BJ (cell line): Measurements from ENCODE around the gene CLASRP. TPM values are rescaled to one million over a fixed set of nuclear protein-coding genes. Genes with fewer than 3 reads are reported as not detected.
"Not testable (repeated sequence)": the region's sequence is repeated elsewhere in the genome, so short reads cannot be mapped to it uniquely, and the experiment has no call there.

Source experiments
- CTCF ChIA-PET: fragments of 350-600 bp; formaldehyde crosslinking; extraction: SDS; loops from one replicate; lab custom pipeline; 2021; ENCODE audit warnings: antibody characterized with exemption, inconsistent platforms; lab: Yijun Ruan, JAX
- POLR2A ChIA-PET: fragments of 300-600 bp; sonication (Branson Sonifier 250); formaldehyde crosslinking; extraction: SDS; loops from one replicate; lab custom pipeline; 2021; ENCODE audit warnings: antibody characterized with exemption; lab: Charles Lee
- DNase-seq: peaks from one replicate; pipeline ENCODE4 v3.0.0-alpha.2; 2011; ENCODE audit warnings: low read depth
- H3K27me3 ChIP-seq: 2 replicates; pipeline ENCODE4 v1.6.0; 2011; ENCODE audit warnings: low read length; ENCODE audit not compliant: control insufficient read depth, insufficient read depth
- H3K36me3 ChIP-seq: 2 replicates; pipeline ENCODE4 v1.5.1; 2011; ENCODE audit warnings: low read length; ENCODE audit not compliant: control insufficient read depth, insufficient read depth
- H3K4me3 ChIP-seq: 2 replicates; pipeline ENCODE4 v1.5.1; 2011; ENCODE audit warnings: low read depth, mild to moderate bottlenecking, control low read depth, low read length
- polyA plus RNA-seq: library from polyadenylated mRNA; depleted of rRNA; stranded (reverse); fragments of >200 nt; gene quantifications from 2 replicates; pipeline ENCODE4 v1.2.3, GENCODE V29; 2011
- TF ChIP-seq, protein P1 (sequence below): IDR thresholded peaks from 2 replicates; pipeline ENCODE4 v1.5.1; 2011; ENCODE audit warnings: low read depth, mild to moderate bottlenecking, control low read depth, inconsistent platforms, low read length, moderate library complexity; ENCODE audit not compliant: insufficient read depth

Gene CLASRP
- polyA plus RNA-seq, 1 experiment, result 15.9 TPM

DNA sequence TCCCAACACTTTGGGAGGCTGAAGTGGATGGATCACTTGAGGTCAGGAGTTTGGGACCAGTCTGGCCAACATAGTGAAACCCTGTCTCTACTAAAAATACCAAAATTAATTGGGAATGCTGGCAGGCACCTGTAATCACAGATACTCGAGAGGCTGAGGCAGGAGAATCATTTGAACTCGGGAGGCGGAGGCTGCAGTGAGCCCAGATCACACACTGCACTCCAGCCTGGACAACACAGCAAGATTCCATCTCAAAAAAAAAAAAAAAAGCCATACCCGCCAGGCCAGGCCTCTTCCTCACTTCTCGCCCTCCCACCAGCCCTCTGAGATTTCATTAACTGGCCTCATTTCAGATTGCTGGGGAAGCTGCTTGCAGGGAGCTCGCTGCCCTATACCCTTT is 45.3 kb upstream of the CLASRP start:
- CTCF ChIA-PET, result no interaction called here
- H3K4me3 ChIP-seq, result no peak overlapping the region
- no peak for DNase-seq
- H3K27me3 ChIP-seq, result no peaks in the 10 kb centered on the region
- TF ChIP-seq, protein P1, sequence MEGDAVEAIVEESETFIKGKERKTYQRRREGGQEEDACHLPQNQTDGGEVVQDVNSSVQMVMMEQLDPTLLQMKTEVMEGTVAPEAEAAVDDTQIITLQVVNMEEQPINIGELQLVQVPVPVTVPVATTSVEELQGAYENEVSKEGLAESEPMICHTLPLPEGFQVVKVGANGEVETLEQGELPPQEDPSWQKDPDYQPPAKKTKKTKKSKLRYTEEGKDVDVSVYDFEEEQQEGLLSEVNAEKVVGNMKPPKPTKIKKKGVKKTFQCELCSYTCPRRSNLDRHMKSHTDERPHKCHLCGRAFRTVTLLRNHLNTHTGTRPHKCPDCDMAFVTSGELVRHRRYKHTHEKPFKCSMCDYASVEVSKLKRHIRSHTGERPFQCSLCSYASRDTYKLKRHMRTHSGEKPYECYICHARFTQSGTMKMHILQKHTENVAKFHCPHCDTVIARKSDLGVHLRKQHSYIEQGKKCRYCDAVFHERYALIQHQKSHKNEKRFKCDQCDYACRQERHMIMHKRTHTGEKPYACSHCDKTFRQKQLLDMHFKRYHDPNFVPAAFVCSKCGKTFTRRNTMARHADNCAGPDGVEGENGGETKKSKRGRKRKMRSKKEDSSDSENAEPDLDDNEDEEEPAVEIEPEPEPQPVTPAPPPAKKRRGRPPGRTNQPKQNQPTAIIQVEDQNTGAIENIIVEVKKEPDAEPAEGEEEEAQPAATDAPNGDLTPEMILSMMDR, result no peak
- H3K36me3 ChIP-seq, result peaks cover 15% of the 10 kb centered on the region
- POLR2A ChIA-PET, result no interaction called here

DNA sequence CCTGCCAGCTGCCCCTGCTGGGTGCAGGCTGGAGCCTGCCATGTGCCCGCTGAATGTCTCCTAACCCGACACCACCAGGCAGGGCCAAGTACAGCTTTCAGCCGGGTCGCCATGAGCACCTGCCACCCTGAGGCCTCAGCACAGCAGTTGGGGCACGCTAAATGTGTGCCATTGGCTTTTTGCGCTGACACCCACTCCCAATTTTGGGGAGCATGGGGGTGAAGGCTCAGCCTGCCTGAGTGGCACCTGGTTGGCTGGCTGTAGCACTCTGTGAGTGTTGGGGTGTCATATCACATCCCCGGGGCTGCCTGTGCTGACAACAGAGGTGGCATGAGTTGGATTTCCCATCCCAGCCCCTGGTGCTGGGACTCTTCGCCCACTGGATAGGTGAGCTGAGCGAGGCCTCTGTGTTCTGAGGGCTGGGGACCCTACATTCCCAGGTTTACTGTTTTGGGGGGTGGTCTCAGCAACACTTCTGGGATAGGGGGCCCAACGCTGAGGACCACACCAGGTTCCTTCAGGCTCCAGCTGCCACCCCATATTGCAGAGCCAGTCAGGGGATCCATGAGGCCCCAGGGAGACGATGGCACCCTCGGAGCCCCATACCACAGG is 44.8 kb upstream of the CLASRP start:
- CTCF ChIA-PET, result no interaction called here
- TF ChIP-seq, protein P1, result no peak
- H3K27me3 ChIP-seq, result no peaks in the 10 kb centered on the region
- H3K36me3 ChIP-seq, result peaks cover 15% of the 10 kb centered on the region
- POLR2A ChIA-PET, result no interaction called here
- H3K4me3 ChIP-seq, result no peak overlapping the region
- DNase-seq, result no peak

DNA sequence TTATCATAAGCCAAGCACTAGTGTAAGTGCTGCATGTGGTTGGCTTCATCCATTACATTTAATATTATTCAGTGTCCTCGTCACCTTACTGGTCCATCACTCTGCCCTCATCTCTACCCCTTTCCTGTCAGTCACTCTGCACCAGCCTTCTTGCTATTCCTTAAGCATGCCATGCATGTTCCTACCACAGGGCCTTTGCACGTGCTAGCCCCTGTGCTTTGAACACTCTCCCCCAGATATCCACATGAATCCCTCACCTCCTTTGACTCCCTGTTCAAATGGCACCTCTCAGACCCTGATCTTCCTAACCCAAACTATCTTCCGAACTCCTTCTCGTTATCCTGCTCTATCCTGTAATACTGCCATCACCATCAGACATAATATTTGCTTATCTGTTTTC is 40.8 kb upstream of the CLASRP start:
- ChIA-PET CTCF (interaction anchor here (3.8 kb wide), 1 partner anchor 9 kb away, joined by 18 read pairs; no protein-coding TSS in a partner anchor), POLR2A (no interaction called here)
- no peak overlapping the region for H3K4me3 ChIP-seq
- no peaks in the 10 kb centered on the region for H3K27me3 ChIP-seq
- DNase-seq, result no peak
- TF ChIP-seq, protein P1, result no peak
- H3K36me3 ChIP-seq, result 0 out of 2 replicates have a peak, but pooled peaks cover 1% of the 10 kb centered on the region

DNA sequence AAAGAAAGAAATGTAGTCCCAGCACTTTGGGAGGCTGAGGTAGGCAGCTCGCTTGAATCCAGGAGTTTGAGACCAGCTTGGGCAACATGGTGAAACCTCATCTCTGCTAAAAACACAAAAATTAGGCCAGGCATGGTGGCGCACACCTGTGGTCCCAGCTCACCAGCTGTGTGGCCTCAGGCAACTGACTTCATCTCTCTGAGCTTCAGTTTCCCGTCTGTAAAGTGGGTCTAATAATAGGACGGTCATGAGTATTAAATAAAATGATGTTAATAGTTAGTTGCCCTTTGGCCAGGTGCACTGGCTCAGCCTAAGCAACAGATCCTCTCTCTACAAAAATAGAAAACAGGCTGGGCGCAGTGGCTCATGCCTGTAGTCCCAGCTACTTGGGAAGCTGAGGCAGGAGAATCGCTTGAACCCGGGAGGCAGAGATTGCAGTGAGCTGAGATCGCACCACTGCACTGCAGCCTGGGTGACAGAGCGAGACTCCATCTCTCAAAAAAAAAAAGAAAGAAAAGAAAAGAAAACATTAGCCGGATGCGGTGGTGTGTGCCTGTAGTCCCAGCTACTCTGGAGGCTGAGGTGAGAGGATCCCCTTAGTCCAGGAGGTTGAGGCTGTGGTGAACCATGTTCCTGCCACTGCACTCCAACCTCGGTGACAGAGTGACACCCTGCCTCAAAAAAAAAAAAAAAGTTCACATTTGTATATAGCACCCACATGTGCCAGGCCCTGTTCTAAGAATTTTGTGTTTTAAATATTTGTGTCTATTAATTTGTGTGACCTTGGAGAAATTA is 39.5 kb upstream of the CLASRP start:
- H3K36me3 ChIP-seq, H3K4me3 ChIP-seq, DNase-seq, H3K27me3 ChIP-seq, POLR2A ChIA-PET: not testable (repeated sequence)
- CTCF ChIA-PET, result interaction anchor here (3.8 kb wide), 1 partner anchor 10 kb away, joined by 18 read pairs; no protein-coding TSS in a partner anchor

DNA sequence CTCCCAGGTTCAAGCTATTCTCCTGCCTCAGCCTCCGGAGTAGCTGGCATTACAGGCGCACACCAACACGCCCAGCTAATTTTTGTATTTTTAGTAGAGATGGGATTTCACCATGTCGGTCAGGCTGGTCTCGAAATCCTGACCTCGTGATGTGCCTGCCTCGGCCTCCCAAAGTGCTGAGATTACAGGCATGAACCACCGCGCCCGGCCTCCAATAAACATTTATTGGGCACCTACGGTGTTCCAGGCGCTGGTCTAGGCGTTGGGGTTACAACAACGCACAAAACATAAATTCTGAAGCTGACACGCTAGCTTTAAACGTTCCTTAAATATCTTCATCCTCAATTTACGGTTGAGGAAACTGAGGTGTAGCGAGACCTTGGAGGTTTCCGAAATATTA is 38.2 kb upstream of the CLASRP start:
- H3K36me3 ChIP-seq, POLR2A ChIA-PET, DNase-seq, H3K27me3 ChIP-seq: not testable (repeated sequence)
- H3K4me3 ChIP-seq, result peak overlapping the region; percentile 41
- CTCF ChIA-PET, result interaction anchor here (0.9 to 3.8 kb wide), 6 partner anchors 12 to 439 kb away, joined by 3 to 18 read pairs (median 3); no protein-coding TSS in a partner anchor

DNA sequence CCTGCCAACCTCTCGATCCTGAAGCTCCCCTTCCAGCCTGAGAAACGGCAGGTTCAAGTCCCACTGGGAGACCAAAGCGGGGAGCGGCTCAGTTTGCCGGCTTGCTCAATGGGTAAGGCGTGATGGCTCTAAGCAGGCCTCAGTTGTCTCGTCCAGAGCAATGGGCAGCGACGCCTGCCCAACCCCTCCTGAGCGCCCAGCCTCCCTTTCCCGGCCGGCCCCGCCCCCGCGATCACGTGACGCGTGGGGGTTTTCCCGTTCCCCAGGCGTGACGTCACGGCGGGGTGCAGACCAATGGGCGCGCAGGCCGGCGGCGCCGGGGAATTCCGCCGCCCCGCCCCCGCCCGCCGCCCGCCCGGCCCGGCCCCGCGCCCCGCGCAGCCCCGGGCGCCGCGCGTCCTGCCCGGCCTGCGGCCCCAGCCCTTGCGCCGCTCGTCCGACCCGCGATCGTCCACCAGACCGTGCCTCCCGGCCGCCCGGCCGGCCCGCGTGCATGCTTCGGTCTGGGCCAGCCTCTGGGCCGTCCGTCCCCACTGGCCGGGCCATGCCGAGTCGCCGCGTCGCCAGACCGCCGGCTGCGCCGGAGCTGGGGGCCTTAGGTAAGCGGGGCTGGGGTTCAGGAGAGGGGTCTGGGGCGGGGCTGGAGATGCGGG is 37.6 kb upstream of the CLASRP start, which contains the start of gene RELB:
Gene RELB (plus strand): TSS at position 378 of the 653 bp plus-strand sequence. CDS start 116 bp downstream, at position 494.
- Histone ChIP-seq H3K36me3 (peaks cover 2% of the 10 kb centered on the region; the same call in 1 of the 2 replicates), H3K4me3 (peak within 1 kb of the TSS; percentile 70), H3K27me3 (no peaks in the 10 kb centered on the region)
- ChIA-PET POLR2A (interaction anchor here (0.5 to 0.6 kb wide), 2 partner anchors 18 to 375 kb away, joined by 3 to 5 read pairs; no protein-coding TSS in a partner anchor), CTCF (interaction anchor here (0.9 to 1.8 kb wide), 6 partner anchors 12 to 438 kb away, joined by 3 to 5 read pairs (median 4); no protein-coding TSS in a partner anchor)
- DNase-seq, result peak; percentile 30
- TF ChIP-seq, protein P1, result no peak
